HepG2 (cell line): ENCODE results near the gene ODAD4. TPM values are rescaled to one million over a fixed set of nuclear protein-coding genes. Genes with fewer than 3 reads are reported as not detected.
A peak's percentile ranks its signal among the peaks of the same experiment; 100 is the strongest.

ENCODE experiments used
- ATM ChIP-seq: fragments of 450-650 bp; IDR thresholded peaks from 2 replicates; pipeline ENCODE4 v1.7.1; 2017; ENCODE audit warnings: mild to moderate bottlenecking, borderline replicate concordance
- ESRRA ChIP-seq: sonication (generic); formaldehyde crosslinking; IDR thresholded peaks from 2 replicates; pipeline ENCODE4 v1.5.1; 2020; ENCODE audit warnings: mild to moderate bottlenecking, low read depth, missing genetic modification reagents
- FOXA1 ChIP-seq, 2 experiments: fragments of 450-650 bp in 1 of 2; sonication (generic) in 1 of 2; formaldehyde crosslinking in 1 of 2; IDR thresholded peaks; 2 replicates each; pipeline versions ENCODE4 v1.4.0 to v1.6.1; 2016 to 2020; ENCODE audit warnings: missing genetic modification reagents in 1 of 2
- GATAD2A ChIP-seq: IDR thresholded peaks from 2 replicates; pipeline ENCODE4 v1.6.1; 2016
- GTF3A ChIP-seq: sonication (generic); formaldehyde crosslinking; conservative IDR thresholded peaks from 2 replicates; pipeline ENCODE4 v1.4.0; 2020; ENCODE audit warnings: mild to moderate bottlenecking, missing genetic modification reagents
- JDP2 ChIP-seq: sonication (generic); formaldehyde crosslinking; IDR thresholded peaks from 2 replicates; pipeline ENCODE4 v1.8.1; 2022; ENCODE audit warnings: missing genetic modification reagents, borderline replicate concordance
- KAT8 ChIP-seq: IDR thresholded peaks from 2 replicates; pipeline ENCODE4 v1.6.1; 2016; ENCODE audit warnings: missing genetic modification reagents, missing compliant biosample characterization
- SMAD9 ChIP-seq: sonication (generic); formaldehyde crosslinking; IDR thresholded peaks from 2 replicates; pipeline ENCODE4 v1.5.1; 2020; ENCODE audit warnings: mild to moderate bottlenecking, missing genetic modification reagents
- ZBTB3 ChIP-seq: sonication (generic); formaldehyde crosslinking; IDR thresholded peaks from 2 replicates; pipeline ENCODE4 v1.4.0; 2020; ENCODE audit warnings: low read depth, mild to moderate bottlenecking, moderate library complexity, missing genetic modification reagents, borderline replicate concordance
- ZBTB42 ChIP-seq: sonication (generic); formaldehyde crosslinking; IDR thresholded peaks from 2 replicates; pipeline ENCODE4 v1.5.0; 2020; ENCODE audit warnings: mild to moderate bottlenecking, missing genetic modification reagents
- ZNF160 ChIP-seq: sonication (generic); formaldehyde crosslinking; IDR thresholded peaks from 2 replicates; pipeline ENCODE4 v1.8.0; 2022; ENCODE audit warnings: mild to moderate bottlenecking, inconsistent platforms, missing genetic modification reagents
- ZNF430 ChIP-seq: sonication (generic); formaldehyde crosslinking; IDR thresholded peaks from 2 replicates; pipeline ENCODE4 v1.9.0; 2021; ENCODE audit warnings: mild to moderate bottlenecking, missing genetic modification reagents
- ZNF446 ChIP-seq: sonication (generic); formaldehyde crosslinking; IDR thresholded peaks from 2 replicates; pipeline ENCODE4 v1.5.0; 2020; ENCODE audit warnings: mild to moderate bottlenecking, missing genetic modification reagents
- ZNF660 ChIP-seq: sonication (generic); formaldehyde crosslinking; IDR thresholded peaks from 2 replicates; pipeline ENCODE4 v1.5.1; 2020; ENCODE audit warnings: mild to moderate bottlenecking, low read depth, missing genetic modification reagents, borderline replicate concordance
- polyA plus RNA-seq, 8 experiments: library from polyadenylated mRNA; depleted of rRNA in 3 of 8; stranded (reverse) in 7 of 8; unstranded in 1 of 8; fragments of >200 nt; fragmentation: Illumina TruSeq in 4 of 8; extraction: Trizol in 4 of 8; gene quantifications; 2 replicates each; pipeline versions ENCODE4 v1.2.1 to v1.2.3, GENCODE V29; 2011 to 2016; ENCODE audit warnings: low read depth in 4 of 8, missing spikeins in 1 of 8, mixed read lengths in 1 of 8; ENCODE audit not compliant: insufficient read depth in 1 of 8
- total RNA-seq, 5 experiments: library from RNA; depleted of rRNA; stranded (reverse); fragments of >200 nt; fragmentation: Illumina TruSeq; extraction: Trizol; gene quantifications; 2 replicates each; pipeline ENCODE4 v1.2.3, GENCODE V29; 2016; ENCODE audit warnings: low read depth in 1 of 5
- TF ChIP-seq, protein P1 (sequence below), 2 experiments: fragments of 450-650 bp in 1 of 2; sonication (generic) in 1 of 2; formaldehyde crosslinking in 1 of 2; IDR thresholded peaks; 2 replicates each; pipeline versions ENCODE4 v1.6.1 to v1.8.0; 2016 to 2022; ENCODE audit warnings: antibody characterized with exemption in 1 of 2, mild to moderate bottlenecking in 1 of 2, missing genetic modification reagents in 1 of 2
- TF ChIP-seq, protein P2 (sequence below): sonication (generic); formaldehyde crosslinking; IDR thresholded peaks from 2 replicates; pipeline ENCODE4 v1.4.0; 2020; ENCODE audit warnings: mild to moderate bottlenecking, missing genetic modification reagents
- TF ChIP-seq, protein P3 (sequence below): sonication (generic); formaldehyde crosslinking; IDR thresholded peaks from 2 replicates; pipeline ENCODE4 v1.5.0; 2020; ENCODE audit warnings: mild to moderate bottlenecking, missing genetic modification reagents

Gene ODAD4
- total and polyA plus RNA-seq, 2 of the 13 experiments (the other 11 are each of a cell fraction or from before 2014, with no cell fraction given): 0.48 to 0.53 TPM

DNA sequence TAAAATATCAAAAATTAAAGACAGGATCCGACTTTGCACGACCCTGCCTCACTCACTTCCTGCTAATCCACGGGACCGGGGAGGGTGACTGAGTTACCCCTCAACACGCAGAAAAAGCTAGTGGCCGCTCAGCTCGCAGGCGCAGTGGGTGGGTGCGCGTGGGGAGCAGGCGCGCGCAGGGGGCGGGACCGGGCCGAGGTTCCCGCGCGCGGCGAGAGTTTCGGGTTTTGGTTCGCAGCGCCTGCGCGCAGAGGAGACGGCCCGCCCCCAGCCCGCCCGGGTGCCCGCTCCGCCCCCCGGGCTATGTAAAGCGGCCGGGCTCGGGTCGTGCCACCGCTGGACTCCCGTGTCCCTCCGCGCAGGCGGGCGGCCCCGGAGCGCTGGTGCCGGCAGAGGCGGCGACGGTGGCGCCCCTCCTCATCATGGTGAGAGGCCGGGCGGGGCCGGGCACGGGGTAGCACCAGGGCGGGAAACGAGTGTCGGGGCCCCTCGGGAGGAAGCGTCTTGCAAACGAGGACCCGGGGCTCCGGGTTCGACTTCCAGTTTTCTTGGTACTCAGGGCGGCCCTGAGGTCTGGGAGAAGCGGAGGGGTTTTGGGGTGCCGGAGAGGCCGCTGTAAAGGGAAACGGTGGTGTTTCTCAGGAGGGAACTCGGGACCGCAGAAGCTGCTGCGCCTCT is 36.2 kb downstream of the ODAD4 start, which contains the start of gene CNP (continued):
- TF ChIP-seq, protein P1, sequence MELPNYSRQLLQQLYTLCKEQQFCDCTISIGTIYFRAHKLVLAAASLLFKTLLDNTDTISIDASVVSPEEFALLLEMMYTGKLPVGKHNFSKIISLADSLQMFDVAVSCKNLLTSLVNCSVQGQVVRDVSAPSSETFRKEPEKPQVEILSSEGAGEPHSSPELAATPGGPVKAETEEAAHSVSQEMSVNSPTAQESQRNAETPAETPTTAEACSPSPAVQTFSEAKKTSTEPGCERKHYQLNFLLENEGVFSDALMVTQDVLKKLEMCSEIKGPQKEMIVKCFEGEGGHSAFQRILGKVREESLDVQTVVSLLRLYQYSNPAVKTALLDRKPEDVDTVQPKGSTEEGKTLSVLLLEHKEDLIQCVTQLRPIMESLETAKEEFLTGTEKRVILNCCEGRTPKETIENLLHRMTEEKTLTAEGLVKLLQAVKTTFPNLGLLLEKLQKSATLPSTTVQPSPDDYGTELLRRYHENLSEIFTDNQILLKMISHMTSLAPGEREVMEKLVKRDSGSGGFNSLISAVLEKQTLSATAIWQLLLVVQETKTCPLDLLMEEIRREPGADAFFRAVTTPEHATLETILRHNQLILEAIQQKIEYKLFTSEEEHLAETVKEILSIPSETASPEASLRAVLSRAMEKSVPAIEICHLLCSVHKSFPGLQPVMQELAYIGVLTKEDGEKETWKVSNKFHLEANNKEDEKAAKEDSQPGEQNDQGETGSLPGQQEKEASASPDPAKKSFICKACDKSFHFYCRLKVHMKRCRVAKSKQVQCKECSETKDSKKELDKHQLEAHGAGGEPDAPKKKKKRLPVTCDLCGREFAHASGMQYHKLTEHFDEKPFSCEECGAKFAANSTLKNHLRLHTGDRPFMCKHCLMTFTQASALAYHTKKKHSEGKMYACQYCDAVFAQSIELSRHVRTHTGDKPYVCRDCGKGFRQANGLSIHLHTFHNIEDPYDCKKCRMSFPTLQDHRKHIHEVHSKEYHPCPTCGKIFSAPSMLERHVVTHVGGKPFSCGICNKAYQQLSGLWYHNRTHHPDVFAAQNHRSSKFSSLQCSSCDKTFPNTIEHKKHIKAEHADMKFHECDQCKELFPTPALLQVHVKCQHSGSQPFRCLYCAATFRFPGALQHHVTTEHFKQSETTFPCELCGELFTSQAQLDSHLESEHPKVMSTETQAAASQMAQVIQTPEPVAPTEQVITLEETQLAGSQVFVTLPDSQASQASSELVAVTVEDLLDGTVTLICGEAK (IDR thresholded peaks at IDR 0.05): no peak
- TF ChIP-seq, protein P1 (CRISPR knock-in tag; IDR thresholded peaks at IDR 0.05): peak; percentile 75; the same call in 1 of the 2 replicates
- TF ChIP-seq ZNF160 (CRISPR knock-in tag) (peak; percentile 75; the same call in 1 of the 2 replicates), ESRRA (peak; percentile 40; the same call in 1 of the 2 replicates), JDP2 (CRISPR knock-in tag) (0 out of 2 replicates have a peak, but pooled peaks have one; percentile 21), ZBTB3 (CRISPR knock-in tag) (no peak), ZBTB42 (CRISPR knock-in tag) (no peak), GATAD2A (CRISPR knock-in tag) (peak; percentile 55), GTF3A (0 out of 2 replicates have a peak, but pooled peaks have one; percentile 33), ZNF660 (CRISPR knock-in tag) (no peak), ZNF446 (CRISPR knock-in tag) (peak; percentile 5; the same call in 1 of the 2 replicates), ATM (no peak), SMAD9 (CRISPR knock-in tag) (0 out of 2 replicates have a peak, but pooled peaks have one; percentile 78), FOXA1 (IDR thresholded peaks at IDR 0.05) (no peak), FOXA1 (CRISPR knock-in tag; IDR thresholded peaks at IDR 0.05) (no peak), KAT8 (CRISPR knock-in tag) (peak; percentile 84), ZNF430 (CRISPR knock-in tag) (no peak)
- TF ChIP-seq, protein P2, sequence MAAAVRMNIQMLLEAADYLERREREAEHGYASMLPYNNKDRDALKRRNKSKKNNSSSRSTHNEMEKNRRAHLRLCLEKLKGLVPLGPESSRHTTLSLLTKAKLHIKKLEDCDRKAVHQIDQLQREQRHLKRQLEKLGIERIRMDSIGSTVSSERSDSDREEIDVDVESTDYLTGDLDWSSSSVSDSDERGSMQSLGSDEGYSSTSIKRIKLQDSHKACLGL (CRISPR knock-in tag): peak; percentile 74
- TF ChIP-seq, protein P3, sequence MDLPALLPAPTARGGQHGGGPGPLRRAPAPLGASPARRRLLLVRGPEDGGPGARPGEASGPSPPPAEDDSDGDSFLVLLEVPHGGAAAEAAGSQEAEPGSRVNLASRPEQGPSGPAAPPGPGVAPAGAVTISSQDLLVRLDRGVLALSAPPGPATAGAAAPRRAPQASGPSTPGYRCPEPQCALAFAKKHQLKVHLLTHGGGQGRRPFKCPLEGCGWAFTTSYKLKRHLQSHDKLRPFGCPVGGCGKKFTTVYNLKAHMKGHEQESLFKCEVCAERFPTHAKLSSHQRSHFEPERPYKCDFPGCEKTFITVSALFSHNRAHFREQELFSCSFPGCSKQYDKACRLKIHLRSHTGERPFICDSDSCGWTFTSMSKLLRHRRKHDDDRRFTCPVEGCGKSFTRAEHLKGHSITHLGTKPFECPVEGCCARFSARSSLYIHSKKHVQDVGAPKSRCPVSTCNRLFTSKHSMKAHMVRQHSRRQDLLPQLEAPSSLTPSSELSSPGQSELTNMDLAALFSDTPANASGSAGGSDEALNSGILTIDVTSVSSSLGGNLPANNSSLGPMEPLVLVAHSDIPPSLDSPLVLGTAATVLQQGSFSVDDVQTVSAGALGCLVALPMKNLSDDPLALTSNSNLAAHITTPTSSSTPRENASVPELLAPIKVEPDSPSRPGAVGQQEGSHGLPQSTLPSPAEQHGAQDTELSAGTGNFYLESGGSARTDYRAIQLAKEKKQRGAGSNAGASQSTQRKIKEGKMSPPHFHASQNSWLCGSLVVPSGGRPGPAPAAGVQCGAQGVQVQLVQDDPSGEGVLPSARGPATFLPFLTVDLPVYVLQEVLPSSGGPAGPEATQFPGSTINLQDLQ (CRISPR knock-in tag): no peak; the same call in 1 of the 2 replicates
